Panc1 (cell line): ENCODE measurements around the gene FAM227B. TPM values are rescaled to one million over a fixed set of nuclear protein-coding genes. Genes with fewer than 3 reads are reported as not detected.

Experiments used
- ATAC-seq: fragments of 200-7000 bp; cut with Tn5 transposase; 2 replicates; pipeline ENCODE4 v1.9.1; 2020; ENCODE audit warnings: mild to moderate bottlenecking, moderate library complexity
- BruUV-seq: library from RNA; stranded (reverse); fragments of 400-500 nt; replicated peaks from 2 replicates; lab custom pipeline; 2021; lab: Mats Ljungman, UMichigan
- CTCF ChIA-PET: fragments of 300-600 bp; sonication (Branson Sonifier 250); formaldehyde crosslinking; loops from one replicate; lab custom pipeline; 2022; ENCODE audit warnings: antibody characterized with exemption; lab: Charles Lee
- POLR2A ChIA-PET: fragments of 300-600 bp; sonication (Branson Sonifier 250); formaldehyde crosslinking; loops from one replicate; lab custom pipeline; 2022; ENCODE audit warnings: antibody characterized with exemption; lab: Charles Lee
- DNase-seq: peaks from one replicate; pipeline ENCODE4 v3.0.0-alpha.2; 2010; ENCODE audit warnings: low read depth, low spot score
- H3K27ac ChIP-seq: 2 replicates; pipeline ENCODE4 v1.5.1; 2011; ENCODE audit warnings: mild to moderate bottlenecking, low read length, inconsistent platforms
- H3K27me3 ChIP-seq: fragments of 200-500 bp; sonication (Bioruptor generic); 2 replicates; pipeline ENCODE4 v1.6.0; 2014; ENCODE audit warnings: low read length, inconsistent platforms; ENCODE audit not compliant: control insufficient read depth, insufficient read depth
- H3K36me3 ChIP-seq: fragments of 200-500 bp; sonication (Bioruptor generic); 2 replicates; pipeline ENCODE4 v1.5.1; 2014; ENCODE audit warnings: inconsistent platforms, mild to moderate bottlenecking, low read length, moderate library complexity; ENCODE audit not compliant: control insufficient read depth, insufficient read depth
- H3K4me1 ChIP-seq: 2 replicates; pipeline ENCODE4 v1.5.1; 2011; ENCODE audit warnings: inconsistent platforms, mild to moderate bottlenecking, low read length, moderate library complexity; ENCODE audit not compliant: control insufficient read depth, insufficient read depth
- H3K4me3 ChIP-seq, 2 experiments: 2 replicates each; pipeline ENCODE4 v1.5.1; 2011 to 2012; ENCODE audit warnings: low read depth in 2 of 2, low read length in 2 of 2, mild to moderate bottlenecking in 2 of 2, inconsistent platforms in 1 of 2, moderate library complexity in 1 of 2
- H3K9me3 ChIP-seq: fragments of 200-500 bp; sonication (Bioruptor generic); 2 replicates; pipeline ENCODE4 v1.5.1; 2014; ENCODE audit warnings: low read depth, mild to moderate bottlenecking, inconsistent platforms, low read length, moderate library complexity; ENCODE audit not compliant: control insufficient read depth, insufficient read depth
- POLR2AphosphoS5 ChIP-seq: IDR thresholded peaks from 2 replicates; pipeline ENCODE4 v1.6.1; 2012; ENCODE audit warnings: mild to moderate bottlenecking, low read depth, low read length, moderate library complexity
- SIN3A ChIP-seq: IDR thresholded peaks from 2 replicates; pipeline ENCODE4 v1.6.1; 2012; ENCODE audit warnings: low read depth, mild to moderate bottlenecking, low read length, moderate library complexity, borderline replicate concordance; ENCODE audit not compliant: insufficient read depth
- TCF7L2 ChIP-seq: IDR thresholded peaks from 2 replicates; pipeline ENCODE4 v1.6.1; 2011; ENCODE audit warnings: mild to moderate bottlenecking, low read depth, low read length, inconsistent platforms
- in situ Hi-C: cut with HindIII; loops from 2 replicates; pipeline ENCODE4 v1.10.0; 2016; ENCODE audit warnings: low sequenced_read_pairs, low pct_unique_long_range_greater_than_20kb
- intact Hi-C: fragments of 100-400 bp; cut with micrococcal nuclease; formaldehyde crosslinking; loops from one replicate; pipeline ENCODE4 v1.10.0; 2022; ENCODE audit not compliant: unreplicated experiment
- total RNA-seq: library from RNA; stranded (reverse); gene quantifications from one replicate; pipeline ENCODE4 v1.2.1, GENCODE V29; 2021; ENCODE audit not compliant: unreplicated experiment
- TF ChIP-seq, protein P1 (sequence below): fragments of 450-650 bp; IDR thresholded peaks from 2 replicates; pipeline ENCODE4 v1.5.1; 2017; ENCODE audit warnings: mild to moderate bottlenecking
- TF ChIP-seq, protein P2 (sequence below), 2 experiments: IDR thresholded peaks; 2 replicates each; pipeline ENCODE4 v1.6.1; 2011 to 2012; ENCODE audit warnings: low read depth in 2 of 2, control low read depth in 1 of 2, low read length in 1 of 2, mild to moderate bottlenecking in 1 of 2, moderate library complexity in 1 of 2; ENCODE audit not compliant: insufficient read depth in 1 of 2

FAM227B gene
- total RNA-seq, 1 experiment from 2014 or later, result 1.2 TPM

DNA sequence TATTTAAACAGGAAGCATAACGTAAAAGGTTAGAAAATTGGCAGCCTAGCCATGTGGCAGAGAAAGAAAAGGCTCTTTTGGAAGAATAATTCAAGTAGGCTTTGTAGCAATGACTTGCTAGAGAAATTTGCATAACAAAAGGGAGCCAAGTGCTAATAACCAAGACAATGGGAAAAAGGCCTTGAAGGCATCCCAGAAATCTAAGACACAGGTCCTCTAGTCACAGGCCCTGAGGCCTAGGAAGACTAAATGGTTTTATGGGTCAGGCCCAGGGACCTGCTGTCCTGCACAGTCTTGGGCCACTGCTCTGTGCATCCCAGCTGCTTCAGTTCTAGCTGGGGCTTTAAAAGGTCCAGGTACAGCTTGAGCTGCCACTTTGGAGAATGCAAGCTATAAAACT, 119.0 kb downstream of the FAM227B start:
- ATAC-seq, result no peak
- intact Hi-C loops (no loop called here), in situ Hi-C loops (no loop called here)
- Histone ChIP-seq H3K27ac (no peak overlapping the region), H3K4me3 (no peak overlapping the region), H3K4me1 (no peaks in the 10 kb centered on the region), H3K9me3 (no peaks in the 10 kb centered on the region), H3K36me3 (no peaks in the 10 kb centered on the region), H3K27me3 (no peaks in the 10 kb centered on the region)
- BruUV-seq, result no TSS peak
- DNase-seq, result no peak
- ChIA-PET CTCF (no interaction called here), POLR2A (no interaction called here)
- TF ChIP-seq TCF7L2 (no peak), POLR2AphosphoS5 (no peak)
- TF ChIP-seq, protein P1, sequence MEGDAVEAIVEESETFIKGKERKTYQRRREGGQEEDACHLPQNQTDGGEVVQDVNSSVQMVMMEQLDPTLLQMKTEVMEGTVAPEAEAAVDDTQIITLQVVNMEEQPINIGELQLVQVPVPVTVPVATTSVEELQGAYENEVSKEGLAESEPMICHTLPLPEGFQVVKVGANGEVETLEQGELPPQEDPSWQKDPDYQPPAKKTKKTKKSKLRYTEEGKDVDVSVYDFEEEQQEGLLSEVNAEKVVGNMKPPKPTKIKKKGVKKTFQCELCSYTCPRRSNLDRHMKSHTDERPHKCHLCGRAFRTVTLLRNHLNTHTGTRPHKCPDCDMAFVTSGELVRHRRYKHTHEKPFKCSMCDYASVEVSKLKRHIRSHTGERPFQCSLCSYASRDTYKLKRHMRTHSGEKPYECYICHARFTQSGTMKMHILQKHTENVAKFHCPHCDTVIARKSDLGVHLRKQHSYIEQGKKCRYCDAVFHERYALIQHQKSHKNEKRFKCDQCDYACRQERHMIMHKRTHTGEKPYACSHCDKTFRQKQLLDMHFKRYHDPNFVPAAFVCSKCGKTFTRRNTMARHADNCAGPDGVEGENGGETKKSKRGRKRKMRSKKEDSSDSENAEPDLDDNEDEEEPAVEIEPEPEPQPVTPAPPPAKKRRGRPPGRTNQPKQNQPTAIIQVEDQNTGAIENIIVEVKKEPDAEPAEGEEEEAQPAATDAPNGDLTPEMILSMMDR, result no peak

DNA sequence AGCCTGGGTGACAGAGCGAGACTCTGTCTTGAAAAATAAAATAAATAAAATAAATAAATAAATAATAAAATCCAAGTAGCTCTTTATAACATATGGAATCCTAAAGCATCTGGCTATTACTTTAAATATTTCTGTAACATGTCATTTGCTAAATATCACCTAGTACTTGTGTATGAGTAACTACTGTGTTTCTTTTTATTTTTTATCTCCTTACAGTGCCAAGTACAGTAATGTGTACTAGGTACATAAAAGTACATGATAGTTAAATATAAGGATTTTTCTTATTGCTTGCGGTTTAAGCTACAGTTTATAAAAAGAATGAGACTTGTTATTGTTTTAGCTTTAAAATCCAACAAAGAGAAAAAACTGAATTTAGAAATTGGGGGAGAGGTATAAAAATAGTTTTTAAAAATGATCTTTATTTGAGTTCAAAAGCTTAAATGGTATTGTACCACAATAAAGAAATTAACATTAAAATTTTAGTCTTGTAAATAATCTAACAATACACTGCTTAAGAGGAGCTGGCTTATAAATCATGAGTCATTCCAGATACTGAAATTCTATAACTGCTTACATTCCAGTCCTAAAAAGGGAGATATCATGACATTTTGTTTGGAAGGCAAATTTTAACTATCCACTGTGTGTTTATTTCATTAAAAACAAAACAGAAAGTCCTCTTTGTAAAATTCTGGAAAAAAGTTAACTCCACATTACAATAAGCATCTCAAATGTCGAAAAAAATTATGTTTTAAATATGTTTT, 124.4 kb downstream of the FAM227B start:
- ChIA-PET POLR2A (no interaction called here), CTCF (interaction anchor here (0.7 kb wide), 1 partner anchor 198 kb away, joined by 3 read pairs; no protein-coding TSS in a partner anchor)
- Histone ChIP-seq H3K4me3 (no peak overlapping the region), H3K27me3 (no peaks in the 10 kb centered on the region), H3K4me1 (no peaks in the 10 kb centered on the region), H3K36me3 (no peaks in the 10 kb centered on the region), H3K27ac (no peak overlapping the region), H3K9me3 (no peaks in the 10 kb centered on the region)
- no TSS peak for BruUV-seq
- intact Hi-C loops, result no loop called here
- ATAC-seq (no peak), DNase-seq (no peak)
- TF ChIP-seq, protein P2, sequence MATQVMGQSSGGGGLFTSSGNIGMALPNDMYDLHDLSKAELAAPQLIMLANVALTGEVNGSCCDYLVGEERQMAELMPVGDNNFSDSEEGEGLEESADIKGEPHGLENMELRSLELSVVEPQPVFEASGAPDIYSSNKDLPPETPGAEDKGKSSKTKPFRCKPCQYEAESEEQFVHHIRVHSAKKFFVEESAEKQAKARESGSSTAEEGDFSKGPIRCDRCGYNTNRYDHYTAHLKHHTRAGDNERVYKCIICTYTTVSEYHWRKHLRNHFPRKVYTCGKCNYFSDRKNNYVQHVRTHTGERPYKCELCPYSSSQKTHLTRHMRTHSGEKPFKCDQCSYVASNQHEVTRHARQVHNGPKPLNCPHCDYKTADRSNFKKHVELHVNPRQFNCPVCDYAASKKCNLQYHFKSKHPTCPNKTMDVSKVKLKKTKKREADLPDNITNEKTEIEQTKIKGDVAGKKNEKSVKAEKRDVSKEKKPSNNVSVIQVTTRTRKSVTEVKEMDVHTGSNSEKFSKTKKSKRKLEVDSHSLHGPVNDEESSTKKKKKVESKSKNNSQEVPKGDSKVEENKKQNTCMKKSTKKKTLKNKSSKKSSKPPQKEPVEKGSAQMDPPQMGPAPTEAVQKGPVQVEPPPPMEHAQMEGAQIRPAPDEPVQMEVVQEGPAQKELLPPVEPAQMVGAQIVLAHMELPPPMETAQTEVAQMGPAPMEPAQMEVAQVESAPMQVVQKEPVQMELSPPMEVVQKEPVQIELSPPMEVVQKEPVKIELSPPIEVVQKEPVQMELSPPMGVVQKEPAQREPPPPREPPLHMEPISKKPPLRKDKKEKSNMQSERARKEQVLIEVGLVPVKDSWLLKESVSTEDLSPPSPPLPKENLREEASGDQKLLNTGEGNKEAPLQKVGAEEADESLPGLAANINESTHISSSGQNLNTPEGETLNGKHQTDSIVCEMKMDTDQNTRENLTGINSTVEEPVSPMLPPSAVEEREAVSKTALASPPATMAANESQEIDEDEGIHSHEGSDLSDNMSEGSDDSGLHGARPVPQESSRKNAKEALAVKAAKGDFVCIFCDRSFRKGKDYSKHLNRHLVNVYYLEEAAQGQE (IDR thresholded peaks at IDR 0.05; ENCODE audit: insufficient read depth in 1 of 2, low read depth in 2 of 2, low read length in 1 of 2), result no peak
- no peak for TF ChIP-seq SIN3A
- TF ChIP-seq, protein P1, result no peak
- TF ChIP-seq TCF7L2, result no peak
- TF ChIP-seq POLR2AphosphoS5, result no peak
- in situ Hi-C loops, result no loop called here
